GM18517 (cell line): ENCODE measurements around the gene CDKAL1.
"Not testable (repeated sequence)": the region's sequence is repeated elsewhere in the genome, so short reads cannot be mapped to it uniquely, and the experiment has no call there.

ENCODE experiments used
- ATAC-seq: cut with Tn5 transposase; IDR thresholded peaks from one replicate; pipeline ENCODE4 v1.9.1; 2021; ENCODE audit warnings: mild to moderate bottlenecking, moderate library complexity; ENCODE audit not compliant: unreplicated experiment

The CDKAL1 gene

DNA sequence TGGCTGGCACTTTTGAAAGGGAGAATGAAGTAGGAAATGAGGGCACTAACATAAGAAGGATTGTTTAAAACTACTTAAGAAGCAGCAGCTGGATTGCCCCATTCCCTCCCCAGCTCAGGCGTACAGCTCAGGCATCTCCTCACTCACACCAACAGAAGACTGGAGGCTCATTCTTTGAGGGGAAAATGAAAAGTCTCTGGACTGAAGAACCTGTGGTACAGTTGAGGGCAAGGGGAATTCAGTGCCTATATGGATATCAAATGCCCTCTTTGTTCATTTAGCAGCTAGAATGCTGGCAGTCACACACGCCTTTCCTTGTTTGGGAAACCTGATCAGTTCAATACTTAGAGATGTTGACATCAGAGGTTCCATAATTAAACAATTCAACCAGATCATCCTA lies 557.2 kb downstream of the CDKAL1 start:
- no peak for ATAC-seq

DNA sequence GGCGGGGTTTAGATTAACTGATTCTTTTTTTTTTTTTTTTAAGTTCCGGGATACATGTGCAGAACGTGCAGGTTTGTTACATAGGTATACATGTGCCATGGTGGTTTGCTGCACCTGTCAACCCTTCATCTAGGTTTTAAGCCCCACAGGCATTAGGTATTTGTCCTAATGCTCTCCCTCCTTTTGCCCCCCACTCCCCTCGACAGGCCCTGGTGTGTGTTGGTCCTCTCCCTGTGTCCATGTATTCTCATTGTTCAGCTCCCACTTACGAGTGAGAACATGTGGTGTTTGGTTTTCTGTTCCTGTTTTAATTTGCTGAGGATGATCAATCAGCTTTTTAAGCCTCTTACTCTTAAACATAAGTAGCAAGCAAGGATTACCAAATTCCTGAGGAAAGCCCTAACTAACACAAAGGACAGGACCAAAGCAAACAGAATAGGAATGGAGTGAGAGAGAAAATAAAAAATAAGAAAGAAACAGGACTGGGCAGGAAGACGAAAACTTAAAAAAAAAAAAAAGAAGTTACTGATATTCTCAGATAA lies 558.0 kb downstream of the CDKAL1 start:
- ATAC-seq = not testable (repeated sequence)

DNA sequence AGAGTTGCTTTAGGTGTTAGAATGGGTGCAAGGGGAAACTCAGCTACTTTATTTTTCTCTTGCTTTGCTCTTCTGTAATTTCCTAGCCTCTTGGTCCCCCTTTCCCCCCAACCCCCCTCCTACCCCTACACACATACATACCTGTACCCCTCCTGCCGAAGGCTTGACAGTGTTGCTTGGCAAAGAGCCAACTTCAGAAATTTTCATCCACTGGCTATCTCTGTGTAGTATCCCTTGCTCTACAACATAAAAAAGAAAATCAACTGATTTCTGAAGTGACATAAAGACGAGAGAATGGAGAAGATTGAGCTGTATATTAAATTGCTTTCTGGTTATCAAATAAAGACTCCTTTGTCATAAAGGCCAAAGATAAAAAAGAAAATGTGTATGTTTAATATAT lies 561.2 kb downstream of the CDKAL1 start:
- ATAC-seq = no peak

DNA sequence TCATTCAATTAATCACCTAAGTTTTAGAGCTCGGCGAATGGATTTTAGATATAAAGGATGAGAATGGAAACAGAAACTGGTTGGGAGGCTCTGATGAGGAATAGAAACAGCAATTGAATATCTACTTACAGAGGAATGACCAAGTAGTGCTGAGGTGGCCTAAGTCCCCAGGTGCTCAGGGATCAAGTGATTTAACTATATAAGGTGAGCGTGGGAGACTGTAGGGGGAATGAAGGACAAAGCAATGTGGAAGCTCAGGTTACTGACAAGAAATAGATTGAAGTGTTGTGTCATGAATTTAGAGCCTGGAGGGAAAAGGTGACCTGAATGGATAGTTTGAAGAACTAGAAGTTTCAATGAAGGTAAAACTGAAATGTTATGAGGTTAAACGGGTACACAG lies 563.9 kb downstream of the CDKAL1 start:
- ATAC-seq = no peak

DNA sequence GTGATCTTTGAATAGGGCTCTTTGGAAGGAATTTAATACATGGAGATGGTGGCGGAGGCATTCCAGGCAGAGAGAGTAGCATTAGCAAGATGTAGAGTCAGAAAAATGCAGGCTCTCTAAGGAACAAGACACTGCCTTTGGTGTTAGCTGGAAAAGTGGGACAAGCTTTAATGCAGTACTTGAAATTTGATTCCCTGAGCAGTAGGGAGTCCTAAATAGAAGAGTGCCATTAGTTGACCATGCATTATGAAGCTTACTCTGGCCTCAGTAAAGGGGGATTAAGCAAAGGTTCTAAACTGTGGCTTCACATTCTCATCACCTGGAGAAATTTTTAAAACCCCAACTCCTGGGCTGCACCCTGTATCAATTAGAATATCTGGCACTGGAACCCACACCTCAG lies 564.5 kb downstream of the CDKAL1 start:
- no peak for ATAC-seq

DNA sequence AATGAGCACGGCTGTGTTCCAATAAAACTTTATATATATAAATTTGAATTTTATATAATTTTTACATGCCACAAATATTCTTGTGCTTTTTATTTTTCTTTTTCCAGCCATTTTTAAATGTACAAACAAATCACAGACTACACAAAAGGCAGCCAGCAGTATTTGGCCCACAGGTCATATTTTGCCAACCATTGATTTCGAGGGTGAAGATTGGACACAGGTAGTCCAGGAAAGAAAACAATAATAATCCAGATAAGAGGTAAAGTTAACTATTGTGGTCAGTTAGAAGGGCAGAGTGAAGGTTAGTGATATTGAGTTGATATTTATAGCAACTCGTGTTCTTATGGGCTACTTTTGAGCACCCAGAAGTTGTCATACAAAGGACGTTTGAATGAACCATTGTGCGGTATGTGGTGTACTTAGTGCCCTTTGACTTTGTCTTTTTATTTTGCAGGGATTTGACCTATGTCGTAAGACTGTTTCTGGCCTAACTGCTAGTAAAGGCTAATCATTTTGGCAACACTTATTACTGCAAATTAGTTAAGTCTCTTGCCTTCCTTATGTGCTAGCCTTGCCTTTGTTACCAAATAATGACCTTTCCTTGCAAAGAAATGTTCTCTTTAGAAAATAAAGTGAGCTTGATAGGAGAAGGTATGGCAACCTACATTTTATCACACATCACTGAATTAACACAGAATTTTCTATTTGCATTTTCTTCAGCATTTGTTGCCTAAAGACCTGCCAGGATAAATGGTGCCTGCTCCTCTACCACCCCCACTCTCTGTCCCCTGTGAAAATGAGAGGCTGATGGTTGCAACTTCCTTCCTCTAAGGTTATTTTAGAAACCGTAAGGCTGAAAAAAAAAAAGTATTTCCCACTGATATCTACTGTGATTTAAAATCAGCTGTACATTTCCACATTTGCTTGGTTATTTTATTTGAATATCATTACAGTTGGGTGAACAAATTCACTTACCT lies 565.4 kb downstream of the CDKAL1 start:
- ATAC-seq = no peak

DNA sequence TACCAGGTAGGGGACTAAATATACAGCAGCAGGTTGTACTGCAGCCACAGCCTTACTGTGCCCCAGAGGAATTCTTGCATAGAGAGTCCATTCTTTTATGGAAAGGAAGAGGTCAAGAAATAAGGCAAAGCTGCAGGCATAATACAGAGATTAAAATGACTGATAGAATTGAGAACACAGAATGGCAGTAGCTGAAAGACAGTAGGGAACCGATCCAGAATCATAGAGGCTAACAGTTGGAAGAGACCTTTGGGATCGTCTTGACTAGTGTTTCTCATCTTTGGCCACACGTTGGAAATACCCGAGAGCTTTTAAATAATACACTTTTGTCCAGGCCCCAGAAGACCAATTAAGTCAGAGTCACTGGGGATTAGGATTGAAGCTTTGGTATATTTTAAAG lies 566.7 kb downstream of the CDKAL1 start:
- no peak for ATAC-seq

DNA sequence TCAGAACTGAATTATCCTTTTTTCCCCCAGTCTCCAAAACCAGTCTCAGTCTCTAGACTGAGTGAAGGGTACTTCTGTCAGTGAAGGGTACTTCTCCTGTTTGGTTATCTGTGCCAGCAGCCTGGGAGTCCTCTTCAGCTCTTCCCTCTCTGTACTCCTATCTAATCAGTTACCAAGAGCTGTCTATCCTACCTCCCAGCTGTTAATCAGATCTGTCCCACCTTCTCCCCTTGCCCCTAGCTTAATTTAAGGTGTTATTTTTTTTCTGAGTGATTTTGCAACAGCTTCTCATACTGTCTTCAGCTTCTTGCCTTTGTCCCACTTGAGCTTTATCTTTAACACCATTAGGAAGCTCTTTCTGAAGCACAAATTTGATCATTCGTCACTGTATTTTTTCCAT lies 567.4 kb downstream of the CDKAL1 start:
- ATAC-seq = no peak

DNA sequence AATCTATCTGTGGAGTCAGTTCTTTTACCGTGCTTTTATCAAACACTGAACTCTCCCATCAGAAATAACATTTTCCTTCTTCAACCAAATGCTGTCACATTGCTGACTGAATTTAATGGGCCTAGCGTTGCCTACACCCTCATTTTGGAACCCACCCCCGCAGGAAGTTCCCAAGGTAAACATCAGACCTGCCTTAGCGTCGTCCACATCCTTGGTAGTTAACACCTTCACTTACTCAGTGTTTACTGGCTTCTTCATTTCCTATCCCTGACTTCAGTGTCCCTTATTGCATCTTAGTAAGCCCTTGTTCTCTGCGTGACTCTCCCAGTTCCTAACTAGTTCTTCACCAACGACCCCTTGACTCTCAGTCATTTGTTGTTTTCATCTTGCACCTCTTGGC lies 567.9 kb downstream of the CDKAL1 start:
- ATAC-seq = no peak

DNA sequence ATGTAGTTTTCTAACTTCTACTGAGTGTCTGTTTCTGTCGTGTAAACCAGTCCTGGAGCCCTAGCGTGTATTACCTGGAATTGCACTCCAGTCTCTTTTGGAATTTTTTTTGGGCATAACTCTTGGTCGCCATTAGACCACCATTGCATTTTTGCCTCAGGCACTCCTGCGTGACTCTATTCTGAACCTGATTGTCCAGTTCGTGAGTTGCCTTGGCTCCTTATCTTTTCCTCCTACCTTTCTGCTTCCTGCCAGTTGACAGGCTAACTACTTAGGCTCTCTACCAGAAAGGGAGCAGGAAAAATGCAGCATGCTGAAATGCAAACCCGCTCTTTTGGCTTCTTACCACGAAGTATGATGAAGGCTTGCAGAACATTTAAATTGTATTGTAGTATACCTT lies 568.4 kb downstream of the CDKAL1 start:
- no peak for ATAC-seq

DNA sequence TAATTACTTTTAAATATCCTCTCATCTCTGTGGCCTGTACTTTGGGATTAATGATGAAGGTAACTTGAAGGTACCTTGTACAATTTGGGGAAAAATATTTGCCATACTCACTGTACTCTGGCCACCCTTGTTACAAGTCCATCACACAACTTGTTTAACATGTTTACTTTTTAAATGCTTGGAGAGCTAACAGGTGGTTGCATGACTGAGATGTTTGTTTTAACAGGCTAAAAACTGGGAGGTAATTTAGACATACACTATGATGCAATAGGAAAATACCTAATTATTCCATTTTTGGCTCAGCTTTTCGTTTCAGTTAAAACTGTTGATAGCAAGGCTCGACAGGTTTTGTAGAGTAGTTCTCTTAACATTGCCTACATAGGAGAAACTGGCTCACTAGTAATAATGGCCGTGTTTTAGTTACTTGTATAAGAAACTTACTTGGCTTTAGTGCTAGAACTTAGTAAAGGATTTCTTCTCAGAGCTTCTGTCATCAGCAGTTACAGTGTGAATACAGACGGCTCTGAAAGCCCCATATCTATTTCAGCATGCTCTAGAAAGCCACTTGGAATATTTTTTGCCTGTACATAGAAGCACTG lies 569.5 kb downstream of the CDKAL1 start:
- no peak for ATAC-seq

DNA sequence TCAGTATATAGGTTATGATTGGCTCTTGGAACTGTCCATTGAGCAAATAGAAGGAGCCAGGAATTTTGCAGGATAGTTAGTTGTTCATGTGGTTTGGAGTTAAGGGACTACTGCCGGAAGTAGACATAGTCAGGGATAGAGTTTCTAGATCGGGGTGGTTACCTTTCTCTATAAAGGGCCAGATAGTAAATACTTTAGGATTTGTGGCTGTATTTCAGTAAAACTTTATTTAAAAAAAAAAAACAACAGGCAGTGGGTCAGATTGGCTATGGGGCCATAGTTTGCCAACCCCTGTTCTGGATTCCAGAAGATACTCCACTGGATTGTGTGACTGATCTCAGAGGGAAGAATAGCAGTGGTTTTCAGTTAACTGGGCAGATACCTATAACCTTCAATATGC lies 570.0 kb downstream of the CDKAL1 start:
- ATAC-seq = no peak

DNA sequence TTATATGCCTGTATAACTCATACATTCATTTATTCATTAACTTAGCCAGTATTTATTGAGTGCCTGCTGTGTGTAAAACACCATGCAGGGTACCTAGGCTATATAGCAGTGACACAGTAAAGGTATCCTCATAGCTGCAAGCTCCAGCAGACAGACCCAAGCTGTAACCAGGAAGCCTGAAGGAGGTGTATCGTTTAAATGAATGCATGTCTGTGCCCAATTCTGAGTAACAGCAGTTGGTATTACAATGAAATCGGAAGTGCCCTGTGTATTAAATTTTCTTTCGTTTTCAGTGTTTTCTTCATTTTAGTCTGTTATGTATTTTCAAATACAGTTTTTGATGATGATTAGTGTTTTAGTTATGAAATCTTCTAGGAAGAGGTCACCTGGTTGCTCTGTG lies 573.5 kb downstream of the CDKAL1 start:
- no peak for ATAC-seq

DNA sequence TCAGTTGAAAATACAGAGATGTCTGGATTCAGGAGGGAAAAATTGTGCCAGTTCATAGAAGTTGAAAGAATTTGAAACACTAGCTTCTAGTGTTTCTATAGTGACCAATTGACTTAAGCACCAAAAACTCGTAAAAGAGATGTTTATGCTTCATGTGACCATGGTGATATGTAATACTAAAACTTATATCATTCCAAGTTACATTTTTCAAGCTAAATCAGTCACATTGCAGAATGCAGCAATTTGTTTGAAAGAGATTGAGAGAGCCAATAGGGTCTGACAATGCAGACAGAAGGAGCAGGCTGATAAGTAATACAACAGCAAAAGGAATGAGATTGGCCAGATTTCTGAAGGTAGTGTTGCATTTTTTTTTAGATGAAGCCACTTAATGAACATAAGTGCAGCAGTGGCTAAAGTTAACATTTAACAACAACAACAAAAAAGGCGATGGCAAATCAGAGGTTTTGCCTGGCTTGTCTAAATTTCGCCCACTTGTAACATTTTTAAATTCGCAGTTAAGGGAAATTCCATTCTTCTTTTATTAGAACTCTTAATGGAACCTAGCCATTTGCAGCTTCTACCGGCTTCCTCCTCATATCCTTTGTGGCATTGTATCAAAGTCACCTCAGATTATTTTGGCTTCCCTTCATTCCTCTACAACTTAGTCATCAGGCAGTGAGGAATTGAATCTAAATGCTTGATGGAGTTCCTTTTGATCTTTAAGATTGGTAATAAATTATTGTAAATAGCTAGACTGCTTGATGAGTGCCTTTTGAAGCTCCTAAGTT lies 575.3 kb downstream of the CDKAL1 start:
- ATAC-seq = no peak

DNA sequence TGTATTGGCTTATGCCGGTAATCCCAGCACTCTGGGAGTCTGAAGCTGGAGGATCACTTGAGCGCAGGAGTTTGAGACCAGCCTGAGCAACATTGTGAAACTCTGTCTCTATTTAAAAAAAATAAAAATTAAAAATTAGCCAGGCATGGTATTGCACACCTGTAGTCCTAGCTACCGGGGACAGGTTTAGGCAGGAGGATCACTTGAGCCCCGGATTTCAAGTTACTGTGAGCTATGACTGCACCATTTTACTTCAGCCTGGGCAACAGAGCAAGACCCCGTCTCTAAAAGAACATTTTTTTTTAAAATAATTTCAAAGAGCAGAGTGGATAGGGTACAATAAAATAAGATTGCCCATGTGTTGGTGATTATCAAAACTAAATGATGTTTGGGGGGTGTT lies 576.4 kb downstream of the CDKAL1 start:
- ATAC-seq = no peak

DNA sequence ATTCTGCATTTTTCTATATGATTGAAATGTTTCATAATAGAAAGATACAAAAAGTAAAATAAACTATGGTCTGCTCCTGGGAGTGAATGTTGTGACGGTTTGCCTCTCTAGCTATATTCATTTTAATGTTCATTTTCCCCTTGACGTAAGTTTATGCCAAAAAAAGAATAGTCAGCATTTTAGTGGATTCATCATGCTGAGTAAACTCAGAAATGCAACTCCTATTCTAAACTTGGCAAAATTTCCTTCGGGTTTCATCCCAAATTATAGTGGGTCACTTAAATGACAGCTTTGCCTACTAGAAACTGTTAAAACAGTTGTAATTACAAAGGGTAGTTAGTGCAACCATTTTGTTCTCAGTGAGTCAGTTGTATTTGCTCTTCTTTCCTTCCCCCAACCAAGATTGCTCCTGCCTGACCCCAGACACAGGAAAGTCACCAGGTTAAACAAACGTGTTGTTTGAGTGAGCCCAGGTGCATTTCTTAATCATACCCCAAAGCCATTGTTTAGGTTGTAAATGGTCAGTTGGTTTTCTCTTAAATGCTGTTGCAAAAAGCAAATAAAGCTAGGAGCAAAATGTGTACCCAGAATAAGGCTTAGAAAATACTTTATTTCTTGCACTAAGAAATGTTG lies 577.0 kb downstream of the CDKAL1 start:
- no peak for ATAC-seq

DNA sequence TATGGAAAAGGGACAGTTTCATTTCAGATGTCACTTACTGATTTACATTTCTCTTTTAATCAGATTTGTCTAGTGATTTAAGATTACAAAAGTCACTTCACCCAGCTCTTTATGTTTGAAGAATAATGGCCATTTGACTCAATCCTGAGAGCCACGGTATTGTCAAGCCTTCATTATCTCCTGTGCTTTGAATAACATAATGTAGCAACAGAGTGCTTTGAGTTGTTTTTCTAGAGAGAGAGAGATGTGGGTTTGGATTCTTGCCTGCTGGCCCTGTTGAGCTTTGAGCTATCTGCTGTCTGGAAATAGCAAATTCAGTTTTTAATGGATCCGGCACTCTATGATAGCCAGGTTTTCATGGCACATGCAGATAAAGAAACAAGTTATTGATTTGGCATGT lies 580.9 kb downstream of the CDKAL1 start:
- no peak for ATAC-seq

DNA sequence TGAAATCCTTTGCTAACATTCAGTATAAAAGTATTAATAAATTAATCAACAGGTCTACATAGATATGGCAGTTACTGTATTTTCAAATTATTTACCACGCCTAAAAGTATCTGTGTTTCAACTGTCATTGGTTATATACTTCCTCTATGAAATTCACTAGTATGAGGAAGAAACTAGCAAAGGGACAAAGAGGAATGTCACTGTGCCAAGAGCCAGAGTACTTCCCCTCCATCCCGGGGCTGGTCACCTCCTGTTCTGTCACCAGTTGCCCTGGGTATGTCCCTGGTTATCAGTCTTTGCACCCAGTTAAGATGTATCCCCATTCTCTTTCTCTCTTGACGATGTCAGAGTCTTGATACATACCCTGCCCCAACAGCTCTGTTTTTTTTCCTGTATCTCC lies 582.5 kb downstream of the CDKAL1 start:
- no peak for ATAC-seq

DNA sequence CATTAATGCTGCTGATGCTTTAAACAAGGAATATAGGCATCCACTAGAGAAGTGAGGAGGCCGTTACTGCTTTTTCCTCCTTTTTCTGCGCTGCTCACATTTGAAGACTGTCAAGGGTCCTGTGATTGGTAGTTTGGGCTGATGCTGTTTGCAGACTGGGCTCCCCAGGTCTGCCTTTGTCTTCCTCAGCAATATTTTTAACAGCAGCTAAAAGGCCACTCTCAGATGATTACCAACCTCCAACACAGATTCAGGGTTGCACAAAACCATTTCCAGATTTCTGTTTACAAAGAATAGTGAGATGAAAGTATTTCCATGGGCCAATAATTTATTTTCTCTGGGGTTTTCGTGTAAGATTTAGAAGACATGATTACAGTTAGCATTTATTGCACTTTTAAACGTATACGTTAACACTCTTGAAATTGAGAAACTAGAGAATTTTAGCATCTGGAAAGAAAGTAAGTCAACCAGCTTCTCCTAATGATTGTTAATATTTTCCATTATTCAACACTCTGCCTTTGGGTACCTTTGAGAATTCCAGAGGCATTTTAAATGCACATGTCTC lies 584.0 kb downstream of the CDKAL1 start:
- no peak for ATAC-seq

DNA sequence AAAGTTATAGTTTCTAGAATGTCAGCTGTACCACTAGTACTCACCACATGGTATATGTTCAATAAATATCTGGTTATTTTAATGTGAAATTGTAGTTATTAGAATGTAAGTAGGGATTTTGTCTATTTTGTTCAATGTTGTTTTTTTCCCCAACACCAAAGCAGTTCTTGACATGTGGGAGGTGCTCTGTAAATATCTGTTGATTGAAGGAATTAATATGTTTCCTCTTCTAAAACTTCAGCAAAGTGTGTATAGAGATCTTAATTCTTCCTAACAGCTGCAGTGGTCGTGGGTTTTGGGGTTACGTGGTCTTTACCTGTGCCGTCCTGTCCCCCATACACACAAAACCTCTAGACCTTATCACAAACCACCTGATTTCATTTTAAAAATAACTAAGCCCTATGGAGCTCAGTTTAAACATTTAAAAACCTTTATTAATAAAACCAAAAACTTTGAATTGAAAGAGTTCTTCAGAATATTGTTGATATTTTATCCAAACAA lies 587.4 kb downstream of the CDKAL1 start:
- no peak for ATAC-seq
